Mesenchymal stem cell (in vitro differentiated cells and primary cell): ENCODE measurements around the gene CCDC144A.
"Not testable (repeated sequence)": the region's sequence is repeated elsewhere in the genome, so short reads cannot be mapped to it uniquely, and the experiment has no call there.

Experiments used
- DNase-seq: peaks from one replicate; pipeline ENCODE4 v3.0.0-alpha.2; 2013
- H2AFZ ChIP-seq: one replicate; pipeline ENCODE4 v1.6.1; 2013; ENCODE audit warnings: low read depth, mild to moderate bottlenecking, control low read depth, inconsistent platforms, low read length, moderate library complexity
- H2AK5ac ChIP-seq: 2 replicates; pipeline ENCODE4 v1.6.1; 2013; ENCODE audit warnings: low read length, moderate library complexity, mild to moderate bottlenecking, inconsistent platforms; ENCODE audit not compliant: severe bottlenecking
- H2BK120ac ChIP-seq: one replicate; pipeline ENCODE4 v1.6.1; 2013; ENCODE audit warnings: low read depth, mild to moderate bottlenecking, inconsistent platforms, low read length, moderate library complexity
- H2BK12ac ChIP-seq, 2 experiments: one replicate each; pipeline ENCODE4 v1.6.1; 2013; ENCODE audit warnings: inconsistent platforms in 2 of 2, low read length in 2 of 2, mild to moderate bottlenecking in 2 of 2, moderate library complexity in 2 of 2, control low read depth in 1 of 2
- H2BK15ac ChIP-seq: one replicate; pipeline ENCODE4 v1.6.1; 2013; ENCODE audit warnings: mild to moderate bottlenecking, low read depth, inconsistent platforms; ENCODE audit not compliant: poor library complexity, severe bottlenecking
- H2BK5ac ChIP-seq: 2 replicates; pipeline ENCODE4 v1.6.1; 2013; ENCODE audit warnings: low read depth, mild to moderate bottlenecking, low read length, control low read depth, inconsistent platforms; ENCODE audit not compliant: poor library complexity, severe bottlenecking
- H3K14ac ChIP-seq, 2 experiments: one replicate each; pipeline ENCODE4 v1.6.1; 2013; ENCODE audit warnings: inconsistent platforms in 2 of 2, low read length in 2 of 2, control low read depth in 1 of 2, mild to moderate bottlenecking in 1 of 2, moderate library complexity in 1 of 2
- H3K18ac ChIP-seq, 2 experiments: one replicate each; pipeline ENCODE4 v1.6.1; 2013; ENCODE audit warnings: inconsistent platforms in 2 of 2, low read length in 2 of 2, control low read depth in 1 of 2, low read depth in 1 of 2, mild to moderate bottlenecking in 1 of 2
- H3K23ac ChIP-seq, 2 experiments: one replicate each; pipeline ENCODE4 v1.6.1; 2013; ENCODE audit warnings: inconsistent platforms in 2 of 2, low read length in 2 of 2, mild to moderate bottlenecking in 2 of 2, moderate library complexity in 2 of 2, control low read depth in 1 of 2
- H3K27ac ChIP-seq: 2 replicates; pipeline ENCODE4 v1.5.1; 2013; ENCODE audit warnings: mild to moderate bottlenecking, moderate library complexity, low read length, control low read depth, inconsistent platforms; ENCODE audit not compliant: poor library complexity, severe bottlenecking
- H3K27me3 ChIP-seq, 2 experiments: 2 replicates each; pipeline versions ENCODE4 v1.6.1 to v1.7.0; 2013; ENCODE audit warnings: low read length in 2 of 2, mild to moderate bottlenecking in 2 of 2, moderate library complexity in 2 of 2, control low read depth in 1 of 2, inconsistent platforms in 1 of 2; ENCODE audit not compliant: control insufficient read depth in 1 of 2, insufficient read depth in 1 of 2
- H3K36me3 ChIP-seq, 2 experiments: 2 replicates each; pipeline versions ENCODE4 v1.6.1 to v1.7.0; 2013; ENCODE audit warnings: low read length in 2 of 2, control low read depth in 1 of 2, inconsistent platforms in 1 of 2, low read depth in 1 of 2, mild to moderate bottlenecking in 1 of 2; ENCODE audit not compliant: insufficient read depth in 2 of 2, control insufficient read depth in 1 of 2
- H3K4ac ChIP-seq, 2 experiments: one replicate each; pipeline ENCODE4 v1.6.1; 2013; ENCODE audit warnings: inconsistent platforms in 2 of 2, low read length in 2 of 2, mild to moderate bottlenecking in 2 of 2, moderate library complexity in 2 of 2, control low read depth in 1 of 2, low read depth in 1 of 2
- H3K4me1 ChIP-seq: 2 replicates; pipeline ENCODE4 v1.6.1; 2013; ENCODE audit warnings: low read depth, low read length, control low read depth; ENCODE audit not compliant: control insufficient read depth, insufficient read depth
- H3K4me2 ChIP-seq: 2 replicates; pipeline ENCODE4 v1.6.1; 2013; ENCODE audit warnings: low read length, mild to moderate bottlenecking, inconsistent platforms; ENCODE audit not compliant: poor library complexity, severe bottlenecking
- H3K4me3 ChIP-seq, 2 experiments: 2 replicates each; pipeline versions ENCODE4 v1.5.1 to v1.7.0; 2013; ENCODE audit warnings: low read length in 2 of 2, mild to moderate bottlenecking in 2 of 2, control low read depth in 1 of 2, low read depth in 1 of 2; ENCODE audit not compliant: insufficient read depth in 1 of 2
- H3K79me1 ChIP-seq: replicated peaks from 2 replicates; pipeline ENCODE4 v1.6.1; 2013; ENCODE audit warnings: mild to moderate bottlenecking, control low read depth, low read length, inconsistent platforms; ENCODE audit not compliant: poor library complexity, severe bottlenecking
- H3K9ac ChIP-seq: 2 replicates; pipeline ENCODE4 v1.7.0; 2013; ENCODE audit warnings: mild to moderate bottlenecking, low read length, moderate library complexity
- H3K9me3 ChIP-seq: 2 replicates; pipeline ENCODE4 v1.7.0; 2013; ENCODE audit warnings: mild to moderate bottlenecking, low read length; ENCODE audit not compliant: control insufficient read depth
- H4K8ac ChIP-seq: one replicate; pipeline ENCODE4 v1.6.1; 2013; ENCODE audit warnings: inconsistent platforms, mild to moderate bottlenecking, low read length, moderate library complexity
- H4K91ac ChIP-seq: one replicate; pipeline ENCODE4 v1.6.1; 2013; ENCODE audit warnings: mild to moderate bottlenecking, low read length, inconsistent platforms
- WGBS: methylation state at CpG from one replicate; pipeline ENCODE4 v1.1.7; 2013; ENCODE audit warnings: mixed read lengths; 5-methylcytosine and 5-hydroxymethylcytosine counted together

The CCDC144A gene

DNA sequence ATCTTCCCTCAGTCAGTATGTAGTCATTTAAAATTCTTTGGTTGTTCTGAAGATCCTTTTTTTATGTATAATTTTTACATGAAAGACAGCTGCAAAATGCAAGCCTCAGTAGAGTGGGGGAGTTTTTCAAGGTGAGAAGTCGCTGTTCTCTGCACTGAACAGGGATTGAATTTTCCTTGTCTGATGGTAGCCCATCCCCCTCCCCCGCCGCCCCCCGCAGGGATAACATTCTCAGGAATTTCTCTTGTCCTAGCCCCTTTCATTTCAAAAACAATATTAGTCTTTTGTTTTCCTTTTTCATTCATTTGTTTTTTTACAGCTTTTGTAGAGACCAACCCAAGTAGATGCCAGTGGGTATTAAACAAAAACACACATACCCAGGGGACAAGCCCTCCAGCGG, 2.9 kb upstream of the CCDC144A start:
- not testable (repeated sequence) for DNase-seq, H3K79me1 ChIP-seq, H2BK12ac ChIP-seq, H3K4me3 ChIP-seq, H3K14ac ChIP-seq, H2BK5ac ChIP-seq, H3K36me3 ChIP-seq, H3K9ac ChIP-seq, H2BK120ac ChIP-seq, H3K9me3 ChIP-seq, H3K4ac ChIP-seq, H4K8ac ChIP-seq, H3K18ac ChIP-seq, H3K27me3 ChIP-seq, H3K27ac ChIP-seq, H3K4me2 ChIP-seq, H3K4me1 ChIP-seq, H2AFZ ChIP-seq, H2BK15ac ChIP-seq, H2AK5ac ChIP-seq, H3K23ac ChIP-seq, H4K91ac ChIP-seq
- WGBS: 35% methylated on average over 5 of the region's 5 CpGs

DNA sequence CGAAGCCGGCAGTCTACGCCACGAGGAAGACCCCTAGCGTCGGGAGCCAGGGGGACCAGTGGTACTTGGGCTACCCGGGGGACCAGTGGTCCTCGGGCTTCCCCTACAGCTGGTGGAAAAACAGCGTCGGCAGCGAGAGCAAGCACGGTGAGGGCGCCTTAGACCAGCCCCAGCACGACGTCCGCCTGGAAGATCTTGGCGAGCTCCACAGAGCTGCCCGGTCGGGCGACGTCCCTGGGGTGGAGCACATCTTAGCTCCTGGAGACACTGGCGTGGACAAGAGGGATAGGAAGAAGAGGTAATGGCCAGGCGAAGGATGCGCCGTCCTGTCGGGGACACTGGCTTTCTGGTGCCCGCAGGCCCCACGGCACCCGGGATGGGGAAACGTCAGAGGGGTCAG, 406 bp downstream of the CCDC144A start:
- not testable (repeated sequence) for DNase-seq, H2BK5ac ChIP-seq, H3K79me1 ChIP-seq, H3K14ac ChIP-seq, H4K8ac ChIP-seq, H3K23ac ChIP-seq, H3K27me3 ChIP-seq, H3K9ac ChIP-seq, H2AFZ ChIP-seq, H2AK5ac ChIP-seq, H3K4me3 ChIP-seq, H3K4me2 ChIP-seq, H4K91ac ChIP-seq, H3K9me3 ChIP-seq, H3K4me1 ChIP-seq, H2BK15ac ChIP-seq, H2BK120ac ChIP-seq, H3K4ac ChIP-seq, H3K36me3 ChIP-seq, H2BK12ac ChIP-seq, H3K27ac ChIP-seq, H3K18ac ChIP-seq
- 97% methylated on average over 6 of the region's 30 CpGs for WGBS

DNA sequence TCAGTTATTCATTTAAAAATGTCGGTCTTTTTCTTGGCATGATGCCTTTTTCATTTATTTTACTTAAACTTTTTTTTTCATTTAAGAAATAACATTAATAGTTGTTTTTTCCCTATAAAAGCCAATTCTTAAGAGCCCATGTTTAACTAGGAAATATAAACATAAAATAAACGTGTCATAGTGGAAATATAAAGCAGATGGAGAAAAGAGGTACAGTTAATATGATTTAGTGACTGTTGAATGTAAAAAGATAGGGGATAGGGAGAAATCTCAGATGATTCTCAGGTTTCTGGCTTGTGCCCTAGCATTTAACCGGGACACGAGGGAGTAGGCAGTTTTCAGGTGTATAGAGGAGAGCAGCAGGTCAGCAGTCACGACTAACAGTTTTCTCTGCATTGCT, 7.6 kb downstream of the CCDC144A start:
- H3K4me1 ChIP-seq, H3K4me2 ChIP-seq, H2BK12ac ChIP-seq, H3K79me1 ChIP-seq, H3K14ac ChIP-seq, H2BK120ac ChIP-seq, H2AK5ac ChIP-seq, H3K9me3 ChIP-seq, H4K91ac ChIP-seq, H2BK15ac ChIP-seq, H2BK5ac ChIP-seq, H3K4me3 ChIP-seq, H3K18ac ChIP-seq, H3K36me3 ChIP-seq, H4K8ac ChIP-seq, H3K27ac ChIP-seq, DNase-seq, H3K23ac ChIP-seq, H3K9ac ChIP-seq, H2AFZ ChIP-seq, H3K27me3 ChIP-seq, H3K4ac ChIP-seq: not testable (repeated sequence)
- 70% methylated on average over 4 of the region's 5 CpGs for WGBS

DNA sequence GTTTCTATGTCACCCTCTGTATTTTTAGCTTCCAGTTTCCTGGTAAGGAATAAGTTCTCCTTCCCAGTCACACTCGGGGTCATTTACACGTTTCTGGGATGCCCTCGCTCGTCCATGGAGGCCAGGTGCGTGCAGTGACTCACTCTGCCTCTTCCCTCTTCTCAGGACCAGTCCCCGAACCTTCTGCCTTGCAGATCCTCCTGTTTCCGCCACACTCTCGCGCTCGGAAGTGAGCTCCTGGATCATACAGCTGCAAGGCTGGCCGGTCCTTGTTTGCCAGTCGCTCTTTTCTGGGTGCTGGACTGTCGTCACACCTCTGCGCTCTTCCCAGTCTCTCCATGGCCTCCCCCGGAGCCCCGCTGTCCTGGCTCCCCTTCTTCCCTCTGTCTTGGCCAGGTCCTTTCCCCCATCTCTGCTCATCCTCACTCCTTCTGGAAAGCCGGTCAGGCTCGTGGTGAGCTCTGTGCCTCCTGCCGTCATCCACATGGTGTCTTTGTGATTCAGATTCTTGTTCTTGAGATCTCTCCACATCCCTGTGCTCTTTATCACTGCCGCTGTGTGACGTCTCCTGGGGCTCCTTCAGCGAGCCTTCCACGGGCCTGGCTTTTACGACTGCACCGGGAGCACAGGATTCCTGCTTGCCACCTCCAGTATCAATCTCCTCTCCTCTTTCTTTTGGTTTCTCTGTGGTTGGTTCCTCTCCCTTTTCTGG, 55.6 kb downstream of the CCDC144A start:
- H2AK5ac ChIP-seq, H3K9me3 ChIP-seq, H3K18ac ChIP-seq, H2BK12ac ChIP-seq, H3K14ac ChIP-seq, H3K79me1 ChIP-seq, H3K4ac ChIP-seq, H2BK120ac ChIP-seq, H2BK15ac ChIP-seq, H3K27ac ChIP-seq, H2AFZ ChIP-seq, H3K4me1 ChIP-seq, H3K9ac ChIP-seq, H4K8ac ChIP-seq, H3K4me2 ChIP-seq, H3K23ac ChIP-seq, H2BK5ac ChIP-seq, H4K91ac ChIP-seq, H3K36me3 ChIP-seq, H3K27me3 ChIP-seq: not testable (repeated sequence)
- H3K4me3 ChIP-seq: peak overlapping the region in 1 of 2 experiments; percentile 37
- peak; percentile 6 for DNase-seq
- 2% methylated on average over 21 of the region's 25 CpGs for WGBS
